ENCODE results near the gene ERCC1.

Gene ERCC1

DNA sequence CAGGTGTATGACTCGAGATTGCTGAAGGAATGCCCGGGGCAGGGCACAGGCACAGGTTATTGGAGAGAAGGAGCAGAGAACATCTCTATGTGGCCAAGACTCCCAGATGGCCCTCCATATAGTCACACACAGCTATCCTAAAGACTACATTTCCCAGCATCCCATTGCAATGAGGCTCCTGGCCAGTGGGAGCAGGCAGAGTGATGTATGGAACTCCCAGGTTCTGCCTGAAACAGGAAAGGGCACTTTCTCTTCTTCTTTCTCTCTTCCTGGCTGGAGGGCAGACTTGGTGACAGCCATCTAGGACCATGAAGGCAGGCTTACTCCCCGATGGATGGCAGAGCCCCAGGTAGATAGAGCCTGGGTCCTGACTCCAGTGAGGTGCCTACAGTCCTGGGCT is 32.4 kb downstream of the ERCC1 start:
- 82 to 89% methylated on average over 1 to 3 of the region's 3 CpGs for WGBS, 2 experiments (ENCODE audit: insufficient coverage in 2 of 2)
- Histone ChIP-seq H3K36me3 (ENCODE audit: control insufficient read depth, insufficient read depth, low read length) (peaks cover 21% of the 10 kb centered on the region), H3K27ac (ENCODE audit: low read depth, low read length, severe bottlenecking) (no peak overlapping the region), H3K4me3 (ENCODE audit: extremely low read depth, insufficient read depth, low read length, poor library complexity, severe bottlenecking) (no peak overlapping the region), H3K4me1 (ENCODE audit: control insufficient read depth, insufficient read depth, low read length, poor library complexity, severe bottlenecking) (peaks cover 4% of the 10 kb centered on the region), H3K9me3 (ENCODE audit: control insufficient read depth, low read length) (no peaks in the 10 kb centered on the region)

DNA sequence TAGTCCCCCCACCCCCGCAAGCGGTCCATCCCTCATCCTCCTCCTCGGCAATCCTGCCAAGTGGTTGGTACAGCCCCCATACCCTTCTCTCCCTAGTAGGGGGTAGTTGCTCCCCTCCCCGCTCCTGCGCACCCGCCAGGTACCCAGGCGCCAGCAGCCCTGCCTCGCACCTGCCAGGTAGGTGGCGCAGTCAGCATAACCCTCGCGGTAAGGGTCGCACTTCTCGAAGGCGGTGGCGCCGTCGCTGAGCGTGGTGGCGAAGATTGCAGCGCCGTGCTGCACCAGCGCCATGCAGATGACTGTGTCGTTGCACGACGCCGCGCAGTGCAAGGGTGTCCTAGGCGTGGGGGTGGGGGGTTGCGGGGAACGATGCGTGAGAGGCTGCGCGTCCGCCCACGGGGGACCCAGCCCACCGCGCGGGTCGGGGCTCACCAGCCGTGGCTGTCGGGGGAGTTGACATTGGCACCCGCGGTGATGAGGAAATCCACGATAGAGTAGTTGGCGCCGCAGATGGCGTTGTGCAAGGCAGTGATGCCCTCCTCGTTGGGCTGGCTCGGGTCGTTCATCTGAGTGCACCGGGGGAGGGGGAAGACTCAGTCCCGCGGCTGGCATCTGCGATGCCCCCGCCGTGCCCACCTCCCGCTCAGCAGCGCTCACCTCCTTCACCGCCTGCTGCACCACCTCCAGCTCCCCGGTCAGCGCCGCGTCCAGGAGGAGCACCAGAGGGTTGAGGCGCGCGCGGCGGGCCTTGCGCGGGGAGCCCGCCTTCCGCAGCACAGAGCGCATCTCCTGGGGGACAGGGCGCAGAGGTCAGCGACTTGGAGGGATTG is 38.1 kb downstream of the ERCC1 start:
- WGBS, 2 experiments (ENCODE audit: insufficient coverage in 2 of 2) = 95 to 98% methylated on average over 64 to 72 of the region's 75 CpGs
- Histone ChIP-seq H3K4me3 (ENCODE audit: extremely low read depth, insufficient read depth, low read length, poor library complexity, severe bottlenecking) (no peak overlapping the region), H3K27ac (ENCODE audit: low read depth, low read length, severe bottlenecking) (no peak overlapping the region), H3K9me3 (ENCODE audit: control insufficient read depth, low read length) (no peaks in the 10 kb centered on the region), H3K36me3 (ENCODE audit: control insufficient read depth, insufficient read depth, low read length) (peaks cover 8% of the 10 kb centered on the region), H3K4me1 (ENCODE audit: control insufficient read depth, insufficient read depth, low read length, poor library complexity, severe bottlenecking) (no peaks in the 10 kb centered on the region)

DNA sequence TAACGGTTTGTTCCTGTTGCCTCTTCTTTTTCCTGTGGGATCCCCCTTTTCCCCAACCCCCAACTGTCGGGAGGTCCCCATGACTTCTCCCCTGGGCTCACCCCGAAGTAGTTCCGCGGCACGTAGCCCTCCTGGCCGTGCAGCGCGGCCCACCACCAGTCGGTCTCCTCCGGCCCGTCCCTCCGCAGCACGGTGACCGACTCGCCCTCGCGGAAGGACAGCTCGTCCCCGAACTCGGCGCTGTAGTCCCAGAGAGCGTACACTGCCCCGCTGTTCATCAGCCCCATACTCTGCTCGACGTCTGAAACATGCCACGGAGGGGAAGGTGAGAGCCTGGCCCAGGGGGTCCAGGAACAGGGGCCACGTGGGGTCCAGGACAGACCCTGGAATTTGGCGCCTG is 41.3 kb downstream of the ERCC1 start:
- Histone ChIP-seq H3K4me1 (ENCODE audit: control insufficient read depth, insufficient read depth, low read length, poor library complexity, severe bottlenecking) (peaks cover 3% of the 10 kb centered on the region), H3K9me3 (ENCODE audit: control insufficient read depth, low read length) (no peaks in the 10 kb centered on the region), H3K27ac (ENCODE audit: low read depth, low read length, severe bottlenecking) (no peak overlapping the region), H3K36me3 (ENCODE audit: control insufficient read depth, insufficient read depth, low read length) (peaks cover 8% of the 10 kb centered on the region), H3K4me3 (ENCODE audit: extremely low read depth, insufficient read depth, low read length, poor library complexity, severe bottlenecking) (no peak overlapping the region)
- 97% methylated on average over 27 to 29 of the region's 29 CpGs for WGBS, 2 experiments (ENCODE audit: insufficient coverage in 2 of 2)

DNA sequence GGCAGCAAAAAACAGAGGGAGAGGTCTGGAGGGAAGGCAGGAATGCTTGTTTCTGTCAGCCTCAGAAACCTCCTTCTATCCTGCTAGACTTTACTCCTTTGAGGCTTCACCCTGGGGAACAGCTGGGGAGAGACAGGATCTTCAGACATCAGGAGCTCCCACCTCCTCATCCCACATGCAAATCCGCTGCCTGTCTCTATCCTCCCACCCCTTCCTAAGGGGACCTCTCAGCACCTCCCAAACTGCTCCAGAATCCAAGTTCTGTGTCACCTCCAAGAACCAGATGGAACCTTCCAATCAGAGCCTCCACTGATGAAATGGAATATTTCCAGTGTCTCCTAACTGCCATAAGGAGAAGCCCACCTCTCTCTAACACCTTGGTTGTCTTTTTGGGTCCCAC is 43.6 kb downstream of the ERCC1 start:
- no peak overlapping the region for H3K27ac ChIP-seq (ENCODE audit: low read depth, low read length, severe bottlenecking)
- H3K4me1 ChIP-seq (ENCODE audit: control insufficient read depth, insufficient read depth, low read length, poor library complexity, severe bottlenecking) = peaks cover 3% of the 10 kb centered on the region
- H3K9me3 ChIP-seq (ENCODE audit: control insufficient read depth, low read length) = no peaks in the 10 kb centered on the region
- H3K4me3 ChIP-seq (ENCODE audit: extremely low read depth, insufficient read depth, low read length, poor library complexity, severe bottlenecking) = no peak overlapping the region
- 100% methylated on average over 1 of the region's 1 CpG for WGBS, 2 experiments (ENCODE audit: insufficient coverage in 2 of 2)
- H3K36me3 ChIP-seq (ENCODE audit: control insufficient read depth, insufficient read depth, low read length) = peaks cover 5% of the 10 kb centered on the region

DNA sequence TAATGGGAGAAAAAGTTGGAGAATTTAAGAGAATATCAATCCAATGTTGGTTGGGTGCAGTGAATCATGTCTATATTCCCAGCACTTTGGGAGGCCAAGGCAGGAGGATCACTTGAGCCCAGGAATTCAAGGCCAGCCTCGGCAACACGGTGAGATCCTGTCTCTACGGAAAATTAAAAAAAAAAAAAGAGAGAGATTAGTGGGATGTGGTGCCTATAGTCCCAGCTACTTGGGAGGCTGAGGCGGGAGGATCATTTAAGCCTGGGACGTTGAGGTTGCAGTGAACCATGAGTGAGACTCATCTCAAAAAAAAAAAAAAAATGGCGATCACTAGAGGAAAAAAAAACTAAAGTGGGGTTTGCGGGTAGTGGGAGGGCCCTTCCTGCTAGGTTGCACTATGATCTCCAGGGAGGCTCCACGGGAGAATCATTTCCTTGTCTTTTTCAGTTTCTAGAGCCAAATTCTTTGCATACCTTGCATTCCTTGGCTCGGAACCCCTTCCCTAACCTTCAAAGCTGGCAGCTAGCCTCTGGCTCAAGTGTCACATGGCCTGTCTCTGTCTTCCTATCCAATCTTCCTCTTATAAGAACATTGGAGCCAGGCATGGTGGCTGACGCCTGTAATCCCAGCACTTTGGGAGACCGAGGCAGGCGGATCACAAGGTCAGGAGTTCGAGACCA is 47.5 kb downstream of the ERCC1 start:
- no peak overlapping the region for H3K4me3 ChIP-seq (ENCODE audit: extremely low read depth, insufficient read depth, low read length, poor library complexity, severe bottlenecking)
- peaks cover 3% of the 10 kb centered on the region for H3K4me1 ChIP-seq (ENCODE audit: control insufficient read depth, insufficient read depth, low read length, poor library complexity, severe bottlenecking)
- 40 to 42% methylated on average over 11 to 12 of the region's 13 CpGs for WGBS, 2 experiments (ENCODE audit: insufficient coverage in 2 of 2)
- H3K9me3 ChIP-seq (ENCODE audit: control insufficient read depth, low read length) = no peaks in the 10 kb centered on the region
- H3K36me3 ChIP-seq (ENCODE audit: control insufficient read depth, insufficient read depth, low read length) = no peaks in the 10 kb centered on the region
- H3K27ac ChIP-seq (ENCODE audit: low read depth, low read length, severe bottlenecking) = peak overlapping the region; percentile 64

DNA sequence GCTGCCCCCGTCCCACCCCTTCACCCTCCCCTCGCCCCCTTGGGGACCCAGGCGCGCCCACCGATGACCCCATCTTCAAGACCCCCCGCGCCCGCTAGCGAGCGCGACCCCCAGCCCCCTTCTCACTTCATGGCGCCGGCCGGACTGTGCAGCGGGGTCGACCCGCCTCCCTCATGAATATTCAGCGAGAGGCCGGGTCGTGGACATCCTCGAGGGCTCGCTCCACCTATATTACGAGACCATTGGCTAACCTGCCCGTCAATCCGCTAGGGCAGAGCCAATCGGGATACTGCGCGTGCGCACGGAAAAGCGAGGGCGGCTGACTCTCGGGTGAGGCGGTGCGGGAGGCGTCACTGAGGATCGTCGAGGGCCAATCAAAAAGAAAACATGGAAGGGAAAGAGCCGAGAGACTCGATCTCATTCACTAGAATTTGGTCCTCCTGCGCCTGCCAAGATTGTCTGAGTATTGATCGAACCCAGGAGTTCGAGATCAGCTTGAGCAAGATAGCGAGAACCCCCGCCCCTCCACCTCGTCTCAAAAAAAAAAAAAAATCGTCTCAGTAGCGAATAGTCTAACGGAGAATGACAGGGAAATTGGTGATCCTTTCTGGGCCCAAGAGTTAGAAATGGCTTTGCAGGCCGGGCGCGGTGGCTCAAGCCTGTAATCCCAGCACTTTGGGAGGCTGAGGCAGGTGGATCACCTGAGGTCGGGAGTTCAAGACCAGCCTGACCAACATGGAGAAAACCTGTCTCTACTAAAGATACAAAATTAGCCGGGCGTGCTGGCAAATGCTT is 53.1 kb downstream of the ERCC1 start, which contains the start of gene ERCC2:
ERCC2 (minus strand) TSS at position 164 of the 795 bp plus-strand sequence; CDS start at position 131, 33 bp downstream.
- 9 to 13% methylated on average over 24 to 39 of the region's 55 CpGs for WGBS, 2 experiments (ENCODE audit: insufficient coverage in 2 of 2)
- Histone ChIP-seq H3K9me3 (ENCODE audit: control insufficient read depth, low read length) (no peaks in the 10 kb centered on the region), H3K36me3 (ENCODE audit: control insufficient read depth, insufficient read depth, low read length) (peaks cover 31% of the 10 kb centered on the region), H3K27ac (ENCODE audit: low read depth, low read length, severe bottlenecking) (peak within 1 kb of the TSS; percentile 82), H3K4me1 (ENCODE audit: control insufficient read depth, insufficient read depth, low read length, poor library complexity, severe bottlenecking) (peaks cover 3% of the 10 kb centered on the region), H3K4me3 (ENCODE audit: extremely low read depth, insufficient read depth, low read length, poor library complexity, severe bottlenecking) (peak within 1 kb of the TSS; percentile 84)

DNA sequence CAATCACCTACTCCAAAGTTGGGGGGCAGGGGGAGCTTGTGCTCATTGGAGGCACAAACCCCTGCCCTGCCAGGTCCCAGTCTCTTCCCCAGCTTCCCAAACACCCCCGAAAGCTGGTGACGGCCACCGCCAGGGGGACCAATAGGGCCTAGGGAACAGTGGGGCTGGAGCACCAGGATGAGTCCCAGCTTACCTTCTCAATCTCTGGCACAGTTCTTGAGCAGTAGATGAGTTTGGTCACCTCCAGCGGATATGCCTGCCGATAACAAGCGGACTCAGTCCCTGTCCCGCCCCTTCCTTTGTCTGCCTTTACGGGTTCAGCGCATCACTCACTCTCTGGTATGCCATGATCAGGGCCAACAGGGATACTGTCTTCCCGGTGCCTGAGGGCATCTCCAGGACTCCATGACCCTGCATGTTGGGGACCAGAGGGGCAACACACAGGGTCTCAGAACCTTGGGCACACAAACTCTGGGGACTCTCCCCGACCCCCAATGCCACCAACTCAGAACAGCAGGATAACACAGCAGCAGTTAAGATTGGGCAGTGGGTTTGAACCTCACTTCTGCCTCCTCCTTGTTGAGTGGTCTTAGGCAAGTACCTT is 54.9 kb downstream of the ERCC1 start:
- Histone ChIP-seq H3K9me3 (ENCODE audit: control insufficient read depth, low read length) (no peaks in the 10 kb centered on the region), H3K36me3 (ENCODE audit: control insufficient read depth, insufficient read depth, low read length) (peaks cover 47% of the 10 kb centered on the region), H3K4me1 (ENCODE audit: control insufficient read depth, insufficient read depth, low read length, poor library complexity, severe bottlenecking) (peaks cover 3% of the 10 kb centered on the region), H3K4me3 (ENCODE audit: extremely low read depth, insufficient read depth, low read length, poor library complexity, severe bottlenecking) (peak overlapping the region; percentile 84), H3K27ac (ENCODE audit: low read depth, low read length, severe bottlenecking) (no peak overlapping the region)
- WGBS, 2 experiments (ENCODE audit: insufficient coverage in 2 of 2) = 89 to 91% methylated on average over 9 of the region's 11 CpGs

DNA sequence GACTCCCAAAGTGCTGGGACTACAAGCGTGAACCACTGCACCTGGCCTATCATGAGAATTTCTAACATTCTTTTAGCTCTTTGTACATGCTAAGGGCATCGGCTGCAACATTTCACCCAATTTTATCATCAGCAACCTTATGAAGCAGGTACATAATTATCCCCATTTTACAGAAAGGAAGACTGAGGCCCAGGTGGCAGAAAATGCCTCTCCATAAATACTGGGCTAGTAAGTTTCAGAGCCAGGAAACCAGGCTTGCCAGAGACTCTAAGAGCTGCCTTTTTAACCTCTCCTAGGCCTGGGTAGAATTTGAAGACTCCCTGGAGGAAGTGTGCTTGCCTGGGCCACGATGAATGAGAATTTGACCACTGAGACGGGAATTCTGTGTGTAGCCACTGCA is 55.6 kb downstream of the ERCC1 start:
- peaks cover 54% of the 10 kb centered on the region for H3K36me3 ChIP-seq (ENCODE audit: control insufficient read depth, insufficient read depth, low read length)
- H3K9me3 ChIP-seq (ENCODE audit: control insufficient read depth, low read length) = no peaks in the 10 kb centered on the region
- WGBS, 2 experiments (ENCODE audit: insufficient coverage in 2 of 2) = 98 to 100% methylated on average over 4 of the region's 4 CpGs
- H3K27ac ChIP-seq (ENCODE audit: low read depth, low read length, severe bottlenecking) = no peak overlapping the region
- H3K4me3 ChIP-seq (ENCODE audit: extremely low read depth, insufficient read depth, low read length, poor library complexity, severe bottlenecking) = no peak overlapping the region
- peaks cover 3% of the 10 kb centered on the region for H3K4me1 ChIP-seq (ENCODE audit: control insufficient read depth, insufficient read depth, low read length, poor library complexity, severe bottlenecking)

DNA sequence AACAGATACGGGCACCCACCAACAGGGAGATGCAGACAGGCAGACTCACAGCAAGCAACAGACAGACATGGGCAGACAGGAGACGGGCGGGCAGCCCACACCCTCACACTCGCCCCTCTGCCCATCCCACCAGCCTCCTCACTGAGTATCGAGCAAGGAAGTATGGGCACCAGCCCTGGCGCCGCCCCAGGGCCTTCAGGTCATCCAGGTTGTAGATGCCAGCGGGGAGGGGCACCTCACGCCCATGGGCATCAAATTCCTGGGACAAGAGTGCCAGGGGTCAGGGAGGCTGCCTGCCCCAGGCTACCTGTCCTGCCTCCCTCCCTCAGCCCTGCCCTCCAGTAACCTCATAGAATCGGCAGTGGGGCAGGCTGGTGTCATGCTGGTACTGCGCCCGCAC is 59.0 kb downstream of the ERCC1 start:
- 87 to 88% methylated on average over 9 to 12 of the region's 12 CpGs for WGBS, 2 experiments (ENCODE audit: insufficient coverage in 2 of 2)
- Histone ChIP-seq H3K9me3 (ENCODE audit: control insufficient read depth, low read length) (no peaks in the 10 kb centered on the region), H3K4me3 (ENCODE audit: extremely low read depth, insufficient read depth, low read length, poor library complexity, severe bottlenecking) (no peak overlapping the region), H3K4me1 (ENCODE audit: control insufficient read depth, insufficient read depth, low read length, poor library complexity, severe bottlenecking) (peaks cover 3% of the 10 kb centered on the region), H3K27ac (ENCODE audit: low read depth, low read length, severe bottlenecking) (no peak overlapping the region), H3K36me3 (ENCODE audit: control insufficient read depth, insufficient read depth, low read length) (peaks cover 74% of the 10 kb centered on the region)

DNA sequence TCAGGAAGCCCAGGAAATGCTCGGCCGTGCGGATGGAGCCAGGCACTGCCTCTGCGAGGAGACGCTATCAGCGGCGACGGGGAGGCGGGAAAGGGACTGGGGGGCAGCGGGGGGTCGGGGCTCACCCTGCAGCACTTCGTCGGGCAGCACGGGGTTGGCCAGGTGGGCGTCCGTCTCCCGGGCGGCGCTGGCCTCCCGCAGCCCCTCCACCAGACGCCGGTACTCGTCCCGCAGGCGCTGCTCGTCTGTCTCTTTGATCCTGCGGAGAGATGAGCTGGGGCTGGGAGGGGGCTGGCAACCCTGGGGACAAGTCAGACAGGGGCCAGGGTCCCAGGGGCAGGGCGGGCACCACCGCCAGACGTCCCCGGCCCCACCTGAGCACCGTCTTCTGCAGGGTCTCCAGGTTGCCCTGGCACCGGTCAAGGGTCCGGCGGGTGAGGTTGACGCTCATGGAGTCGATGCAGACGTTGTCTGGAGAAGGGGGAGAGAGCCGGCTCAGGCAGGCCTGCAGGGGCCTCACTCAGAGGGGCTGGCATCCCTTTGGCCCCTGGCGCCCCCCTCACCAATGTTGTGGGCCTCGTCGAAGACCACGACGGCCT is 59.8 kb downstream of the ERCC1 start:
- Histone ChIP-seq H3K27ac (ENCODE audit: low read depth, low read length, severe bottlenecking) (no peak overlapping the region), H3K4me1 (ENCODE audit: control insufficient read depth, insufficient read depth, low read length, poor library complexity, severe bottlenecking) (peaks cover under 1% of the 10 kb centered on the region), H3K36me3 (ENCODE audit: control insufficient read depth, insufficient read depth, low read length) (peaks cover 77% of the 10 kb centered on the region), H3K9me3 (ENCODE audit: control insufficient read depth, low read length) (no peaks in the 10 kb centered on the region), H3K4me3 (ENCODE audit: extremely low read depth, insufficient read depth, low read length, poor library complexity, severe bottlenecking) (no peak overlapping the region)
- WGBS, 2 experiments (ENCODE audit: insufficient coverage in 2 of 2) = 92 to 96% methylated on average over 30 to 36 of the region's 44 CpGs
